PFSK-1 (cell line): ENCODE data around the gene NAP1L4.

ENCODE experiments used
- POLR2AphosphoS5 ChIP-seq: IDR thresholded peaks from 2 replicates; pipeline ENCODE4 v1.6.1; 2012; ENCODE audit warnings: low read depth, mild to moderate bottlenecking, control low read depth, low read length, moderate library complexity
- SIN3A ChIP-seq: IDR thresholded peaks from 2 replicates; pipeline ENCODE4 v1.6.1; 2012; ENCODE audit warnings: mild to moderate bottlenecking, low read length, moderate library complexity, borderline replicate concordance; ENCODE audit not compliant: insufficient read depth
- TAF1 ChIP-seq: IDR thresholded peaks from 2 replicates; pipeline ENCODE4 v1.6.1; 2012; ENCODE audit warnings: low read length, control low read depth, borderline replicate concordance; ENCODE audit not compliant: insufficient read depth
- TF ChIP-seq, protein P1 (sequence below), 2 experiments: IDR thresholded peaks; 2 replicates each; pipeline versions ENCODE4 v1.6.1 to v1.8.0; 2011 to 2012; ENCODE audit warnings: low read depth in 2 of 2, low read length in 2 of 2, control low read depth in 1 of 2, inconsistent platforms in 1 of 2, mild to moderate bottlenecking in 1 of 2, moderate library complexity in 1 of 2; ENCODE audit not compliant: insufficient read depth in 1 of 2

GRCh38 chr11:2916892-2917645, 75.1 kb downstream of the NAP1L4 start:
- no peak for TF ChIP-seq POLR2AphosphoS5
- TF ChIP-seq, protein P1, sequence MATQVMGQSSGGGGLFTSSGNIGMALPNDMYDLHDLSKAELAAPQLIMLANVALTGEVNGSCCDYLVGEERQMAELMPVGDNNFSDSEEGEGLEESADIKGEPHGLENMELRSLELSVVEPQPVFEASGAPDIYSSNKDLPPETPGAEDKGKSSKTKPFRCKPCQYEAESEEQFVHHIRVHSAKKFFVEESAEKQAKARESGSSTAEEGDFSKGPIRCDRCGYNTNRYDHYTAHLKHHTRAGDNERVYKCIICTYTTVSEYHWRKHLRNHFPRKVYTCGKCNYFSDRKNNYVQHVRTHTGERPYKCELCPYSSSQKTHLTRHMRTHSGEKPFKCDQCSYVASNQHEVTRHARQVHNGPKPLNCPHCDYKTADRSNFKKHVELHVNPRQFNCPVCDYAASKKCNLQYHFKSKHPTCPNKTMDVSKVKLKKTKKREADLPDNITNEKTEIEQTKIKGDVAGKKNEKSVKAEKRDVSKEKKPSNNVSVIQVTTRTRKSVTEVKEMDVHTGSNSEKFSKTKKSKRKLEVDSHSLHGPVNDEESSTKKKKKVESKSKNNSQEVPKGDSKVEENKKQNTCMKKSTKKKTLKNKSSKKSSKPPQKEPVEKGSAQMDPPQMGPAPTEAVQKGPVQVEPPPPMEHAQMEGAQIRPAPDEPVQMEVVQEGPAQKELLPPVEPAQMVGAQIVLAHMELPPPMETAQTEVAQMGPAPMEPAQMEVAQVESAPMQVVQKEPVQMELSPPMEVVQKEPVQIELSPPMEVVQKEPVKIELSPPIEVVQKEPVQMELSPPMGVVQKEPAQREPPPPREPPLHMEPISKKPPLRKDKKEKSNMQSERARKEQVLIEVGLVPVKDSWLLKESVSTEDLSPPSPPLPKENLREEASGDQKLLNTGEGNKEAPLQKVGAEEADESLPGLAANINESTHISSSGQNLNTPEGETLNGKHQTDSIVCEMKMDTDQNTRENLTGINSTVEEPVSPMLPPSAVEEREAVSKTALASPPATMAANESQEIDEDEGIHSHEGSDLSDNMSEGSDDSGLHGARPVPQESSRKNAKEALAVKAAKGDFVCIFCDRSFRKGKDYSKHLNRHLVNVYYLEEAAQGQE (IDR thresholded peaks at IDR 0.05; ENCODE audit: insufficient read depth in 1 of 2, low read depth in 2 of 2, low read length in 2 of 2) = no peak
- TF ChIP-seq TAF1 = no peak
- TF ChIP-seq SIN3A = no peak
